ENCODE measurements around the gene IFI16. TPM values are rescaled to one million over a fixed set of nuclear protein-coding genes. Genes with fewer than 3 reads are reported as not detected.

IFI16 gene
- total RNA-seq, 1 experiment from 2014 or later, result 2.9 TPM

DNA sequence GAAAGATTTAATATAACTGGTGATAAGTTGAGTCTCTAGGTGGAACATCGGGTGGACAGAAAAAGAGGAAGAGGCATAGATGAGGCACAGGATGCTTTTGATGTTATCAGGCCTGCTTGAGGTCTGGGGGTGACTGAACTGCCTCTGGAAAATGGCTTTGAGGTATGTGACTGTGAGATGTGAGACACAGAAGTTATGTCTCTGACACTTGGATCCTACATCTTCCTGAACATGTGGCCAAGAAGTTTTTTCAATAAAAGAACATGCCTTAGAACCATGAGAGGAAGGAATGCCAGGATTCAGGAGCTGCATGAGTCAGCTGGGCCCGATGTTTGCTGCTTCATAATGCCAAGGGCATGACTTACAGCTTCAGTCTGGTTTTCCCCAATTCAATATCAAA is 78.3 kb downstream of the IFI16 start:
- H2AK5ac ChIP-seq (ENCODE audit: insufficient read length, low read length), result no peak overlapping the region
- no peak for DNase-seq
- WGBS (ENCODE audit: extremely low coverage, insufficient read length, low lambda C conversion rate), result no CpG with 5 or more reads among the region's 2 CpGs
- H3K79me1 ChIP-seq (ENCODE audit: insufficient read depth, low read depth, low read length, poor library complexity, severe bottlenecking), result no peaks in the 10 kb centered on the region
- no peak overlapping the region for H2BK15ac ChIP-seq (ENCODE audit: low read depth, low read length)
- no peaks in the 10 kb centered on the region for H3K9me3 ChIP-seq (ENCODE audit: control insufficient read depth, low read depth, low read length)
- H3K9ac ChIP-seq (ENCODE audit: extremely low read depth, insufficient read length, low read length), result no peak overlapping the region
- H4K8ac ChIP-seq (replicated peaks; ENCODE audit: insufficient read length, low read depth, low read length), result no peak overlapping the region
- no peak overlapping the region for H4K5ac ChIP-seq (ENCODE audit: insufficient read length, low read depth, low read length)
- no peak overlapping the region for H3K4me2 ChIP-seq (ENCODE audit: insufficient read depth, insufficient read length, low read length)
- no peak overlapping the region for H3K18ac ChIP-seq (ENCODE audit: insufficient read length, low read depth, low read length)
- H3K4me1 ChIP-seq (ENCODE audit: insufficient read depth, low read length), result no peaks in the 10 kb centered on the region
- Mint-ChIP-seq H3K27me3 (ENCODE audit: low read depth) (no peaks in the 10 kb centered on the region), H3K4me1 (no peaks in the 10 kb centered on the region), H3K9me3 (no peaks in the 10 kb centered on the region), H3K27ac (peak overlapping the region in 1 of 3 experiments; percentile 60; a peak in 1 of 7 replicates), H3K4me3 (no peak overlapping the region), H3K36me3 (ENCODE audit: insufficient read depth in 1 of 3, low read depth in 3 of 3) (no peaks in the 10 kb centered on the region)
- H2AFZ ChIP-seq (ENCODE audit: low read length), result no peak overlapping the region
- H3K27me3 ChIP-seq (ENCODE audit: insufficient read depth, low read length), result no peaks in the 10 kb centered on the region
- H4K91ac ChIP-seq (ENCODE audit: insufficient read length, low read depth, low read length), result no peak overlapping the region
- H3K23ac ChIP-seq (ENCODE audit: insufficient read length, low read depth, low read length), result no peak overlapping the region
- H3K27ac ChIP-seq (ENCODE audit: insufficient read length, low read depth, low read length), result no peak overlapping the region
- no peaks in the 10 kb centered on the region for H3K23me2 ChIP-seq (ENCODE audit: insufficient read length, low read depth, low read length, poor library complexity, severe bottlenecking)
- no peaks in the 10 kb centered on the region for H3K79me2 ChIP-seq (ENCODE audit: insufficient read depth, low read length)
- no peak overlapping the region for H2BK20ac ChIP-seq (ENCODE audit: low read depth, low read length, poor library complexity, severe bottlenecking)
- H2BK5ac ChIP-seq (ENCODE audit: insufficient read length, low read length), result no peak overlapping the region
- no peaks in the 10 kb centered on the region for H4K20me1 ChIP-seq (ENCODE audit: control insufficient read depth, insufficient read depth, insufficient read length)
- no peak overlapping the region for H3K56ac ChIP-seq (ENCODE audit: insufficient read length, low read depth, low read length)
- H3K14ac ChIP-seq (ENCODE audit: insufficient read depth, low read length), result no peak overlapping the region
- H2BK12ac ChIP-seq (ENCODE audit: insufficient read length, low read depth, low read length), result no peak overlapping the region
- TF ChIP-seq, protein P1, sequence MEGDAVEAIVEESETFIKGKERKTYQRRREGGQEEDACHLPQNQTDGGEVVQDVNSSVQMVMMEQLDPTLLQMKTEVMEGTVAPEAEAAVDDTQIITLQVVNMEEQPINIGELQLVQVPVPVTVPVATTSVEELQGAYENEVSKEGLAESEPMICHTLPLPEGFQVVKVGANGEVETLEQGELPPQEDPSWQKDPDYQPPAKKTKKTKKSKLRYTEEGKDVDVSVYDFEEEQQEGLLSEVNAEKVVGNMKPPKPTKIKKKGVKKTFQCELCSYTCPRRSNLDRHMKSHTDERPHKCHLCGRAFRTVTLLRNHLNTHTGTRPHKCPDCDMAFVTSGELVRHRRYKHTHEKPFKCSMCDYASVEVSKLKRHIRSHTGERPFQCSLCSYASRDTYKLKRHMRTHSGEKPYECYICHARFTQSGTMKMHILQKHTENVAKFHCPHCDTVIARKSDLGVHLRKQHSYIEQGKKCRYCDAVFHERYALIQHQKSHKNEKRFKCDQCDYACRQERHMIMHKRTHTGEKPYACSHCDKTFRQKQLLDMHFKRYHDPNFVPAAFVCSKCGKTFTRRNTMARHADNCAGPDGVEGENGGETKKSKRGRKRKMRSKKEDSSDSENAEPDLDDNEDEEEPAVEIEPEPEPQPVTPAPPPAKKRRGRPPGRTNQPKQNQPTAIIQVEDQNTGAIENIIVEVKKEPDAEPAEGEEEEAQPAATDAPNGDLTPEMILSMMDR (conservative IDR thresholded peaks at IDR 0.05), result no peak
- no peak overlapping the region for H2BK120ac ChIP-seq (ENCODE audit: low read depth, low read length, poor library complexity, severe bottlenecking)
- no peak overlapping the region for H3K4ac ChIP-seq (ENCODE audit: low read depth, low read length)
- no peak overlapping the region for H3T11ph ChIP-seq (ENCODE audit: low read length)
